ENCODE data around the gene BACH1.

Gene BACH1

DNA sequence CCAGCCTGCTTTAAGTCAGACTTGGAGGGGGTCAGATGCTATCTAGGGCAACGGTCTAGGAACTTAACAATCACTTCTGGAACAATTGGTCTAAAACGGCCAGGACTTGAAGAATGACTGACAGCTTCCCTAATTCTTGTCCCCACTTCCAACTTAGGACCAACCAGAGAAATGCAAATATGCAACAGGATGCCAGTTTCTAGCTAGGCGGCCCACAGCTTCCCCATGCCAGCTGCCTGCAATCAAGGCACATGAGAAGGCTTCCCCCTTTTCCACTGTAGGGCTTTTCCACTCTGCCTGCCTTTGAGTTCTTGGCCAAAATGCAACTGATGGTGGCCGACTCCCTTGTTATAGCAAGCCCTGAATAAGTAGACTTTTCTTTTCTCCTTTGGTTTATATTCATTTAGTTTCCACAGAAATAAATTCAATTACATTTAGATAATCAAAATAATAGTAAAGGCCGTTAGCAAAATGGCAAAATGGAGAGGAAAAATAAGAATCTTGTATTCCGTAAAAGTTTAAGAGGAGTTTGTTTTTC lies 80.9 kb downstream of the BACH1 start:
- DNase-seq (ENCODE audit: low read depth in 2 of 2): no peak

DNA sequence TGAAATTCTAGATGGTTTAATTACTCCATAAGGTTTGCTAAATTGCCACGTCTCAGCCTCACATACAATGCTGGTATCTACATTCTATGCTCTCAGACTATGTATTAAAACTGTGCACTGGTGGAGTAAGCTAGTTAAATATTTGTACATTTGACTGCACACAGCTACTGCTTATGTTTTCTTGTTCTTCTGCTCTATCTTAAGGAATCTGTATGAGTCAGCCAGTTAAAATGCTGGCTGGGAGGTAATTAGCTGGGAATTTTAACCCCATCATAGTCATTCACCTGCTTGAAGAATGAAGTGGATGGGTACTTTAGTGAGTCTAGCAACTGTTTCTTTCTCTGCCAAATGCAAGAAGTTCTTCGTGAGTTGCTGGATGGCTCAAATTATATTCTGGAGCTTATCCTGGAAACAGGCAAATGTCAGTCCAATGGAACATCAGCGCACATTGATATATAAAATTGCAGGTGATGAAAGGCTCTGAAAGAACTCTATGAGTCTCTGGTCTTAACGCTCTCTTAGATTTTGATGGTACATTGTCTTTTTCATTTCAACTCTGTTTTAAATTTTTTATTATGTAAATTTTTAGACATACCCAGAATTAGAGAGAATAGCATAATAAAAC lies 83.4 kb downstream of the BACH1 start:
- no peak for DNase-seq (ENCODE audit: low read depth in 2 of 2)

DNA sequence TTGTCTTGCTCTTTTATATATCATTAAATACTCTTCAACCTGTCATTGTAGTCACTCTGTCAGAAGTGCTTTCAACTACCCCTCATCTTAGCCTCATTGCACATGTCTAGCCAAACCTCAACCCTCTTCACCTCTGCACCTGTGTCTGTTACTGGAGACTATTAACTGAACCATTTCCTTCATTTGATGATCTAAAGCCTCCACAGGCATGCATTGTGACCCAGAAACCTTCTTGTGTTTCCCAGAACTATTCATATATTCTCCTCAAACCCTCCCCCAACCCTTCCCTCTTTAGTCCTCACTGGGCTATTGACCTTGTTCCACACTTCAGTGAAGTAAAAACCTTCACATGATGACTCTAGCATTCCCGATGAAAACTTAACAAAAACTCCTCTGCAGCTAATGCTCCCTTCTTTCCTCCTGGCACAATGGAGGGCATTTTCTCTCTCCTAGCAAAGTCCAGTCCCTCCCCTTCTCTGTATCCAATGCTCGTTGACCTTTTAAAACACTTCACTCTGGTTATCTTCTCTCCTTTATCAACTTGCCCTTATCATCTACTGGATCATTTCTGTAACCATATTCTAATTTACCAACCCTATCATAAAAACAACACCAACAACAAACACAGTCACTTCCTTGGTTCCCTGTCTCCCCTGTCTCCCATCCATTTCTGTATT lies 86.1 kb downstream of the BACH1 start:
- DNase-seq (ENCODE audit: low read depth in 2 of 2): no peak

DNA sequence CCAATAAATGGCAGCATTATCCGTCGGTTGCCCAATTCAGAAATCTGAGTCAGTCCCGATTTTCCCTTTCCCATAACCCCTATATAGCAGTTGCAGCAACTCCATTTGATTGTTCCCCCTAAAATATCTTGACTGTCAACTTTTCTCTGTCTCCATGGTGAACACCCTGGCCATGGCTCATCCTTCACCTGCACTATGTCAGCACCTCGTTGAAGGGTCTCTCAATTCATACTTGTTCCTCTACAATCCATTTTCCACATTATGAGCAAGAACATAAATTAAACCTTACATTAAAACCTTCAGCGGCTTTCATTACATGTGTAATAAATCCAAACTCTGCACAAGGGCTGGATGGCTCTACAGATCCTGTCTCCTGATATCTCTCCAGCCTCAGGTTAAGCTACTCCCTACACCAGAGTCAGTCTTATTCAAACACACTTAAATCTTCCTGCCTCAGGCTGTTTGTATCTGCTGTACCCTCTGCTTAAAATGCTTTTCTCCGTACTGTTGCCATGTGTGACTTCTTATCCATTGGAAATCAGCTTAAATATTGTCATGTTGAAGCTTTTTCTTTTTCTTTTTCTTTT lies 87.3 kb downstream of the BACH1 start:
- no peak for DNase-seq (ENCODE audit: low read depth in 2 of 2)

DNA sequence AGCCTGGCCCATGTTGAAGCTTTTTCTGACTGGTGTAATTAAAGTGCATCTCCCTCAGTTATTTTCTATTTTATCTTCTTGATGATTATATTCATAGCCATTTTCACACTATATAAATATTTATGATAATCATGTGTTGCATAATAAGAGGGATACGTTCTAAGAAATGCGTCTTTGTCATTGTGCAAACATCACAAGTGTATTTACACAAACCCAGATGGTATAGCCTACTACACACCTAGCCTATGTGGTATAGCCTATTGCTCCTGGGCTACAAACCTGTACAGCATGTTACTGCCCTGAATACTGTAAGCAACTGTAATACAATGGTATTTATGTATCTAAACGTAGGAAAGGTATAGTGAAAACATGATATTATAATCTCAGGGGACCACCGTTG lies 88.1 kb downstream of the BACH1 start:
- DNase-seq (ENCODE audit: low read depth in 2 of 2): no peak

DNA sequence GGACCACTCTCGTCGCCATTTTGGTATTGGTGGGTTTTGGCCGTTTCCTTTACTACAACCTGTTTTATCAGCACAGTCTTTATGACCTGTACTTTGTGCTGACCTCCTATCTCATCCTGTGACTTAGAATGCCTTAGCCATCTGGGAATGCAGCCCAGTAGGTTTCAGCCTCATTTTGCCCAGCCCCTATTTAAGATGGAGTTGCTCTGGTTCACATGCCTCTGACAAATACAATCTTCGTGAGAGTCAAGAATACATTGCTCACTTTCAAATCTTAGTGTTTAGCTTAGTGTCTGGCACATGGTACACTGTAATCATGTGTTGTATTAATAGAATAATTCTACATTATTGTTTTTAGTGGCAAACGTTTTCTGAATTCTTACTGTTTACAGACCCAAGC lies 88.9 kb downstream of the BACH1 start:
- no peak for DNase-seq (ENCODE audit: low read depth in 2 of 2)

DNA sequence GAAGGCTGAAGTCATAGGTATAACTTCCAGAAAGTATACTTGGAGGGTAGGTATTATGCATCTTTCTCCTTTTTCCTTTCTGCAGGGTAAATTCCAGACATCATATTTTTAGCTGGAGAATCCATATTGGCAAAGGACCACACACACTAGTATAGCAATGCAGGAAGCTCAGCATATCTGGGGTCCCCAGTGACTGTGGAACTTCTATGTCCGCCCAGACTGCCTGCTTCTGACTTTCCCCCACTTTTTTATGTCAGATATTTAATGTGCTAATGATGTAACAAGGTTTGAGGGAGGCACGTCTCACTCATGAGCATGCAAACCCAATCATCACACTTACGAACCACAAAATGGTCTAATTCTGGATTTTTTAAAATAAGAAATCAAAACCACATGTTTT lies 90.4 kb downstream of the BACH1 start:
- no peak for DNase-seq (ENCODE audit: low read depth in 2 of 2)

DNA sequence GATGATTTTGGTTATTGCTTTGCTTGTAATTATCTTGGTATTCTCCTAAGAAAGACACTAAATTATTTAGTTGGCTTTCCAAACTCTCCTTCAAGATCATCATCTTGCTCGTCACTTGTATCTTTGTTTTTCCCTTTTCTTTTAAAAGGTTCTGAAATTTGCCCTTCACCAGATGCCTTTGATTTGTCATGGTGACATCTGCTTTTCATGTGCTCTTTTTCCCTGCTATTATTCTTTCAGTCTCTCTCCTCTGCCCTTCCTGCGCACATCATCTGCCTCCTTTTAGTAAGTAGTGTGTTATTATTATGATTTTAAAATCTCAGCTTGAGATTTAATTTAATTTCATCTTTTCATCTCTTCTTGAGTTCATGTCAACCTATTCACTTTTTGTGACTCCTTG lies 92.1 kb downstream of the BACH1 start:
- DNase-seq (ENCODE audit: low read depth in 2 of 2): no peak

DNA sequence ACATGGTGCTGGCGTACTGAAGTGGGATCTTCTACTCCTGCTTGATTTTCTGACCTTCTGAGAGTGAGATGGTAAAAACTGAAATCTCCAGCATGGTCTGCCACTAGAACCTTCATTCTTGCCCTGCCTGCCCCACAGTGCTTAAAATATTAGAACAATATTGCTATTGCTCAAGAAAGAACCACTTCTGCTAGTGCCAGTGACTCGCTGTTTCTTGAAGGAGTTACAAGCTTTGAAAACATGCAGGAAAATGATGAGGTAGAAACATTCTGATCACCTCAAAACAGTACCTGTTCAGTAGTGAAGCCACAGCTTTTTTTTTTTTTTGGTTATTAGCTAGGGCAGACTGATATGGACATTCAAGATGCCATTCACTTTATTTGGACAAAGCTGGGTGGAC lies 95.3 kb downstream of the BACH1 start:
- DNase-seq (ENCODE audit: low read depth in 2 of 2): no peak

All from stimulated activated CD4-positive, alpha-beta T cell treated with anti-CD3 and anti-CD28 coated beads, Interleukin-1b, Interleukin-23, amount 100 ng/mL, for 1 hour (primary cell).